GM04504 (cell line): ENCODE measurements around the gene PTPN6.

ENCODE experiments used
- DNase-seq: peaks from one replicate; pipeline ENCODE4 v3.0.0-alpha.2; 2012; ENCODE audit warnings: low read depth

The PTPN6 gene

GRCh38 chr12:7009512-7009911, 58.4 kb downstream of the PTPN6 start:
- DNase-seq, result no peak
